Activated B cell treated with CpG ODN at 0.5 μM for 24 hours (primary cell): ENCODE data around the gene INPP5B. TPM values are rescaled to one million over a fixed set of nuclear protein-coding genes. Genes with fewer than 3 reads are reported as not detected.

Source experiments
- ATAC-seq: fragments of 200-7000 bp; cut with Tn5 transposase; one replicate; pipeline ENCODE4 v1.10.0; 2021; ENCODE audit warnings: low read depth, mild to moderate bottlenecking, moderate library complexity
- CTCF ChIA-PET: fragments of 350-600 bp; sonication (Branson Sonifier 250); formaldehyde crosslinking; loops from one replicate; lab custom pipeline; 2021; ENCODE audit warnings: antibody characterized with exemption; lab: Charles Lee
- POLR2A ChIA-PET: fragments of 350-600 bp; sonication (Branson Sonifier 250); formaldehyde crosslinking; loops from one replicate; lab custom pipeline; 2021; ENCODE audit warnings: antibody characterized with exemption; lab: Charles Lee
- DNase-seq: peaks from one replicate; pipeline ENCODE4 v3.0.0; 2022
- H3K27ac Mint-ChIP-seq: one replicate; pipeline ENCODE4 v1.8.0; 2020; ENCODE audit warnings: mixed read lengths
- H3K27me3 Mint-ChIP-seq: one replicate; pipeline ENCODE4 v1.8.0; 2021; ENCODE audit warnings: mixed read lengths
- H3K36me3 Mint-ChIP-seq: one replicate; pipeline ENCODE4 v1.8.0; 2021; ENCODE audit warnings: low read depth, mixed read lengths
- H3K4me1 Mint-ChIP-seq: one replicate; pipeline ENCODE4 v1.8.0; 2021; ENCODE audit warnings: mixed read lengths
- H3K4me3 Mint-ChIP-seq: one replicate; pipeline ENCODE4 v1.8.0; 2020; ENCODE audit warnings: mild to moderate bottlenecking, mixed read lengths
- H3K9me3 Mint-ChIP-seq: one replicate; pipeline ENCODE4 v1.8.0; 2020; ENCODE audit warnings: mixed read lengths
- intact Hi-C: fragments of 100-400 bp; cut with micrococcal nuclease; formaldehyde crosslinking; loops from one replicate; pipeline ENCODE4 v1.15.1; 2024
- total RNA-seq: library from RNA; stranded (reverse); gene quantifications from 2 replicates; pipeline ENCODE4 v1.2.3, GENCODE V29; 2022
- TF ChIP-seq, protein P1 (sequence below): fragments of 200-600 bp; IDR thresholded peaks from one replicate; pipeline ENCODE4 v1.8.0; 2022; ENCODE audit warnings: antibody characterized with exemption, mild to moderate bottlenecking

INPP5B gene
- total RNA-seq, 1 donor from 2014 or later: 70.3 TPM

DNA sequence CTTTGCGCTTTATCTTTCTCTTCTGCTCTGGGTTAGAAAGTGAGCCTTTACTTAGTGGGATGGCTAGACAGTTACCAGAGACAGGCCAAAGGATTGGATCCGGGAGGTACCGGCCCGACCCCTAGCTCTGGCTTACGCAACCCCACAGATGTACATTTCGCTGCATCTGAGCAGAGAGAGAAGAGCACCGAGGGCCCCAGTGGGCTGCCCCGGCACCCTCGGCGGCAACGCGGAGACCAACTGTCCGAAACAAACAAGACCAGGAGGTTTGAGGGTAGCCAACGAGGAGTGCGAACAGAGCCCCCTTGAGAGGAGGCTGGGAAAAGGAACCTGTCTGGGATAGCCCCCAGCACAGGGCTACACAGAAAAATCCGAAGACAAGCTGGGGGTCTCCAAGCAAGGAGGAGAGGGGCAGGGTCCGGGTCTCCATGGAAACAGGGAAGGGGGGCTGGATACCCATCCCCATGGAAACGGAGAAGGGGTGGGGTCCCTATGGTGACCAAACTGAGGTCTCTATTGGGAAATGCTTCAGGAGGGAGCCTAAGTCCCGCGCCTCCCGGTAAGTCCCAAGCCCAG is 87.8 kb downstream of the INPP5B start:
- Mint-ChIP-seq H3K4me3 (peak overlapping the region; percentile 93), H3K4me1 (peaks cover 33% of the 10 kb centered on the region), H3K36me3 (peaks cover 37% of the 10 kb centered on the region), H3K27me3 (no peaks in the 10 kb centered on the region), H3K9me3 (no peaks in the 10 kb centered on the region), H3K27ac (peak overlapping the region; percentile 89)
- TF ChIP-seq, protein P1, sequence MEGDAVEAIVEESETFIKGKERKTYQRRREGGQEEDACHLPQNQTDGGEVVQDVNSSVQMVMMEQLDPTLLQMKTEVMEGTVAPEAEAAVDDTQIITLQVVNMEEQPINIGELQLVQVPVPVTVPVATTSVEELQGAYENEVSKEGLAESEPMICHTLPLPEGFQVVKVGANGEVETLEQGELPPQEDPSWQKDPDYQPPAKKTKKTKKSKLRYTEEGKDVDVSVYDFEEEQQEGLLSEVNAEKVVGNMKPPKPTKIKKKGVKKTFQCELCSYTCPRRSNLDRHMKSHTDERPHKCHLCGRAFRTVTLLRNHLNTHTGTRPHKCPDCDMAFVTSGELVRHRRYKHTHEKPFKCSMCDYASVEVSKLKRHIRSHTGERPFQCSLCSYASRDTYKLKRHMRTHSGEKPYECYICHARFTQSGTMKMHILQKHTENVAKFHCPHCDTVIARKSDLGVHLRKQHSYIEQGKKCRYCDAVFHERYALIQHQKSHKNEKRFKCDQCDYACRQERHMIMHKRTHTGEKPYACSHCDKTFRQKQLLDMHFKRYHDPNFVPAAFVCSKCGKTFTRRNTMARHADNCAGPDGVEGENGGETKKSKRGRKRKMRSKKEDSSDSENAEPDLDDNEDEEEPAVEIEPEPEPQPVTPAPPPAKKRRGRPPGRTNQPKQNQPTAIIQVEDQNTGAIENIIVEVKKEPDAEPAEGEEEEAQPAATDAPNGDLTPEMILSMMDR: no peak
- intact Hi-C loops: loop anchor here (1.0 kb wide), 2 partner anchors 51 to 167 kb away; partner anchors contain the start of genes CDCA8 and YRDC
- ChIA-PET CTCF (interaction anchor here (1.0 to 2.5 kb wide), 18 partner anchors 8 to 257 kb away, joined by 3 to 10 read pairs (median 4); partner anchors contain the start of genes C1orf122, SF3A3 and YRDC), POLR2A (interaction anchor here (0.5 to 3.0 kb wide), 23 partner anchors 8 to 1254 kb away, joined by 3 to 43 read pairs (median 5); partner anchors contain the start of genes C1orf122, CDCA8, GNL2 and SF3A3)
- ATAC-seq: peak; percentile 1
- DNase-seq: no peak

GRCh38 chr1:37854406-37854805 is 92.4 kb downstream of the INPP5B start:
- Mint-ChIP-seq H3K4me3 (no peak overlapping the region), H3K27ac (no peak overlapping the region), H3K4me1 (peaks cover 40% of the 10 kb centered on the region), H3K36me3 (peaks cover 37% of the 10 kb centered on the region), H3K9me3 (no peaks in the 10 kb centered on the region), H3K27me3 (no peaks in the 10 kb centered on the region)
- TF ChIP-seq, protein P1: no peak
- ATAC-seq: no peak
- intact Hi-C loops: no loop called here
- ChIA-PET POLR2A (no interaction called here), CTCF (no interaction called here)
- DNase-seq: no peak

- Mint-ChIP-seq H3K4me1 (peaks cover 39% of the 10 kb centered on the region), H3K36me3 (peaks cover 38% of the 10 kb centered on the region), H3K4me3 (no peak overlapping the region), H3K9me3 (no peaks in the 10 kb centered on the region), H3K27ac (peak overlapping the region; percentile 55), H3K27me3 (no peaks in the 10 kb centered on the region)
- ChIA-PET CTCF (no interaction called here), POLR2A (no interaction called here)
- DNase-seq (no peak), ATAC-seq (no peak)
- intact Hi-C loops: no loop called here
- TF ChIP-seq, protein P1: no peak
These were observed 93.7 kb downstream of the INPP5B start for GRCh38 chr1:37853157-37853556.

- TF ChIP-seq, protein P1: no peak
- H3K9me3 Mint-ChIP-seq: no peaks in the 10 kb centered on the region
- H3K4me1 Mint-ChIP-seq: peaks cover 36% of the 10 kb centered on the region
- DNase-seq (no peak), ATAC-seq (peak; percentile 67)
- H3K36me3 Mint-ChIP-seq: peaks cover 31% of the 10 kb centered on the region
- no peaks in the 10 kb centered on the region for H3K27me3 Mint-ChIP-seq
- ChIA-PET CTCF (interaction anchor here (2.4 kb wide), 1 partner anchor 8 kb away, joined by 10 read pairs; the partner anchor contains the start of gene MTF1), POLR2A (interaction anchor here (0.6 to 1.6 kb wide), 4 partner anchors 8 to 201 kb away, joined by 3 to 8 read pairs (median 6); partner anchors contain the start of genes INPP5B and MTF1)
- no peak overlapping the region for H3K27ac Mint-ChIP-seq
- intact Hi-C loops: no loop called here
- H3K4me3 Mint-ChIP-seq: no peak overlapping the region
These were observed 95.1 kb downstream of the INPP5B start for GRCh38 chr1:37851782-37852210.

GRCh38 chr1:37851262-37851661 is 95.6 kb downstream of the INPP5B start:
- intact Hi-C loops: no loop called here
- H3K36me3 Mint-ChIP-seq: peaks cover 34% of the 10 kb centered on the region
- CTCF ChIA-PET: interaction anchor here (2.4 kb wide), 1 partner anchor 9 kb away, joined by 10 read pairs; the partner anchor contains the start of gene MTF1
- H3K27ac Mint-ChIP-seq: no peak overlapping the region
- H3K27me3 Mint-ChIP-seq: no peaks in the 10 kb centered on the region
- H3K4me1 Mint-ChIP-seq: peaks cover 39% of the 10 kb centered on the region
- no peak for ATAC-seq
- H3K9me3 Mint-ChIP-seq: no peaks in the 10 kb centered on the region
- TF ChIP-seq, protein P1: no peak
- POLR2A ChIA-PET: interaction anchor here (0.7 to 1.6 kb wide), 3 partner anchors 9 to 202 kb away, joined by 3 to 8 read pairs (median 8); partner anchors contain the start of genes INPP5B and MTF1
- H3K4me3 Mint-ChIP-seq: no peak overlapping the region
- DNase-seq: no peak
